HL-60 (cell line): Measurements from ENCODE around the gene B2M.

Experiments used
- DNase-seq, 2 experiments: peaks; one replicate each; pipeline ENCODE4 v3.0.0-alpha.2; 2010 to 2020; ENCODE audit warnings: low read depth in 1 of 2, low spot score in 1 of 2
- H3K27ac ChIP-seq: fragments of 250-450 bp; sonication (Bioruptor Pico); replicated peaks from 2 replicates; pipeline ENCODE4 v1.5.1; 2020; ENCODE audit warnings: mild to moderate bottlenecking, moderate library complexity
- H3K27me3 ChIP-seq: fragments of 250-450 bp; sonication (Bioruptor Pico); 2 replicates; pipeline ENCODE4 v1.5.1; 2021; ENCODE audit warnings: mild to moderate bottlenecking, moderate library complexity; ENCODE audit not compliant: insufficient read depth, poor library complexity, severe bottlenecking
- H3K4me3 ChIP-seq: replicated peaks from 2 replicates; pipeline ENCODE4 v1.5.1; 2011; ENCODE audit warnings: mild to moderate bottlenecking, control low read depth, low read length; ENCODE audit not compliant: insufficient read depth
- GABPA ChIP-seq: IDR thresholded peaks from 2 replicates; pipeline ENCODE4 v1.6.1; 2012; ENCODE audit warnings: low read depth
- POLR2AphosphoS5 ChIP-seq: IDR thresholded peaks from 2 replicates; pipeline ENCODE4 v1.6.1; 2012; ENCODE audit warnings: low read depth
- SPI1 ChIP-seq: IDR thresholded peaks from 2 replicates; pipeline ENCODE4 v1.6.1; 2012; ENCODE audit warnings: low read depth, mild to moderate bottlenecking, borderline replicate concordance
- TF ChIP-seq, protein P1 (sequence below): IDR thresholded peaks from 2 replicates; pipeline ENCODE4 v1.6.1; 2012; ENCODE audit warnings: low read depth; ENCODE audit not compliant: insufficient replicate concordance
- TF ChIP-seq, protein P2 (sequence below): IDR thresholded peaks from one replicate; pipeline ENCODE4 v1.5.1; 2011; ENCODE audit warnings: low read length, control low read depth, inconsistent platforms; ENCODE audit not compliant: insufficient read depth

Gene B2M

DNA sequence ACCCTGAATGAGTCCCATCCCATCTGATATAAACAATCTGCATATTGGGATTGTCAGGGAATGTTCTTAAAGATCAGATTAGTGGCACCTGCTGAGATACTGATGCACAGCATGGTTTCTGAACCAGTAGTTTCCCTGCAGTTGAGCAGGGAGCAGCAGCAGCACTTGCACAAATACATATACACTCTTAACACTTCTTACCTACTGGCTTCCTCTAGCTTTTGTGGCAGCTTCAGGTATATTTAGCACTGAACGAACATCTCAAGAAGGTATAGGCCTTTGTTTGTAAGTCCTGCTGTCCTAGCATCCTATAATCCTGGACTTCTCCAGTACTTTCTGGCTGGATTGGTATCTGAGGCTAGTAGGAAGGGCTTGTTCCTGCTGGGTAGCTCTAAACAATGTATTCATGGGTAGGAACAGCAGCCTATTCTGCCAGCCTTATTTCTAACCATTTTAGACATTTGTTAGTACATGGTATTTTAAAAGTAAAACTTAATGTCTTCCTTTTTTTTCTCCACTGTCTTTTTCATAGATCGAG is 4.5 kb downstream of the B2M start:
- TF ChIP-seq GABPA (no peak), SPI1 (no peak), POLR2AphosphoS5 (no peak)
- TF ChIP-seq, protein P1, sequence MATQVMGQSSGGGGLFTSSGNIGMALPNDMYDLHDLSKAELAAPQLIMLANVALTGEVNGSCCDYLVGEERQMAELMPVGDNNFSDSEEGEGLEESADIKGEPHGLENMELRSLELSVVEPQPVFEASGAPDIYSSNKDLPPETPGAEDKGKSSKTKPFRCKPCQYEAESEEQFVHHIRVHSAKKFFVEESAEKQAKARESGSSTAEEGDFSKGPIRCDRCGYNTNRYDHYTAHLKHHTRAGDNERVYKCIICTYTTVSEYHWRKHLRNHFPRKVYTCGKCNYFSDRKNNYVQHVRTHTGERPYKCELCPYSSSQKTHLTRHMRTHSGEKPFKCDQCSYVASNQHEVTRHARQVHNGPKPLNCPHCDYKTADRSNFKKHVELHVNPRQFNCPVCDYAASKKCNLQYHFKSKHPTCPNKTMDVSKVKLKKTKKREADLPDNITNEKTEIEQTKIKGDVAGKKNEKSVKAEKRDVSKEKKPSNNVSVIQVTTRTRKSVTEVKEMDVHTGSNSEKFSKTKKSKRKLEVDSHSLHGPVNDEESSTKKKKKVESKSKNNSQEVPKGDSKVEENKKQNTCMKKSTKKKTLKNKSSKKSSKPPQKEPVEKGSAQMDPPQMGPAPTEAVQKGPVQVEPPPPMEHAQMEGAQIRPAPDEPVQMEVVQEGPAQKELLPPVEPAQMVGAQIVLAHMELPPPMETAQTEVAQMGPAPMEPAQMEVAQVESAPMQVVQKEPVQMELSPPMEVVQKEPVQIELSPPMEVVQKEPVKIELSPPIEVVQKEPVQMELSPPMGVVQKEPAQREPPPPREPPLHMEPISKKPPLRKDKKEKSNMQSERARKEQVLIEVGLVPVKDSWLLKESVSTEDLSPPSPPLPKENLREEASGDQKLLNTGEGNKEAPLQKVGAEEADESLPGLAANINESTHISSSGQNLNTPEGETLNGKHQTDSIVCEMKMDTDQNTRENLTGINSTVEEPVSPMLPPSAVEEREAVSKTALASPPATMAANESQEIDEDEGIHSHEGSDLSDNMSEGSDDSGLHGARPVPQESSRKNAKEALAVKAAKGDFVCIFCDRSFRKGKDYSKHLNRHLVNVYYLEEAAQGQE: no peak
- TF ChIP-seq, protein P2, sequence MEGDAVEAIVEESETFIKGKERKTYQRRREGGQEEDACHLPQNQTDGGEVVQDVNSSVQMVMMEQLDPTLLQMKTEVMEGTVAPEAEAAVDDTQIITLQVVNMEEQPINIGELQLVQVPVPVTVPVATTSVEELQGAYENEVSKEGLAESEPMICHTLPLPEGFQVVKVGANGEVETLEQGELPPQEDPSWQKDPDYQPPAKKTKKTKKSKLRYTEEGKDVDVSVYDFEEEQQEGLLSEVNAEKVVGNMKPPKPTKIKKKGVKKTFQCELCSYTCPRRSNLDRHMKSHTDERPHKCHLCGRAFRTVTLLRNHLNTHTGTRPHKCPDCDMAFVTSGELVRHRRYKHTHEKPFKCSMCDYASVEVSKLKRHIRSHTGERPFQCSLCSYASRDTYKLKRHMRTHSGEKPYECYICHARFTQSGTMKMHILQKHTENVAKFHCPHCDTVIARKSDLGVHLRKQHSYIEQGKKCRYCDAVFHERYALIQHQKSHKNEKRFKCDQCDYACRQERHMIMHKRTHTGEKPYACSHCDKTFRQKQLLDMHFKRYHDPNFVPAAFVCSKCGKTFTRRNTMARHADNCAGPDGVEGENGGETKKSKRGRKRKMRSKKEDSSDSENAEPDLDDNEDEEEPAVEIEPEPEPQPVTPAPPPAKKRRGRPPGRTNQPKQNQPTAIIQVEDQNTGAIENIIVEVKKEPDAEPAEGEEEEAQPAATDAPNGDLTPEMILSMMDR: no peak
- Histone ChIP-seq H3K27me3 (no peaks in the 10 kb centered on the region), H3K4me3 (no peak overlapping the region), H3K27ac (no peak overlapping the region)
- DNase-seq: no peak

DNA sequence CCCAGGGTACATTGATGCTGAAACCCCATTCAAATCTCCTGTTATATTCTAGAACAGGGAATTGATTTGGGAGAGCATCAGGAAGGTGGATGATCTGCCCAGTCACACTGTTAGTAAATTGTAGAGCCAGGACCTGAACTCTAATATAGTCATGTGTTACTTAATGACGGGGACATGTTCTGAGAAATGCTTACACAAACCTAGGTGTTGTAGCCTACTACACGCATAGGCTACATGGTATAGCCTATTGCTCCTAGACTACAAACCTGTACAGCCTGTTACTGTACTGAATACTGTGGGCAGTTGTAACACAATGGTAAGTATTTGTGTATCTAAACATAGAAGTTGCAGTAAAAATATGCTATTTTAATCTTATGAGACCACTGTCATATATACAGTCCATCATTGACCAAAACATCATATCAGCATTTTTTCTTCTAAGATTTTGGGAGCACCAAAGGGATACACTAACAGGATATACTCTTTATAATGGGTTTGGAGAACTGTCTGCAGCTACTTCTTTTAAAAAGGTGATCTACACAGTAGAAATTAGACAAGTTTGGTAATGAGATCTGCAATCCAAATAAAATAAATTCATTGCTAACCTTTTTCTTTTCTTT is 5.8 kb downstream of the B2M start:
- no peak for DNase-seq
- H3K4me3 ChIP-seq: no peak overlapping the region
- H3K27ac ChIP-seq: no peak overlapping the region
- TF ChIP-seq POLR2AphosphoS5 (no peak), SPI1 (no peak), GABPA (no peak)
- TF ChIP-seq, protein P2: no peak
- TF ChIP-seq, protein P1: no peak
- no peaks in the 10 kb centered on the region for H3K27me3 ChIP-seq

DNA sequence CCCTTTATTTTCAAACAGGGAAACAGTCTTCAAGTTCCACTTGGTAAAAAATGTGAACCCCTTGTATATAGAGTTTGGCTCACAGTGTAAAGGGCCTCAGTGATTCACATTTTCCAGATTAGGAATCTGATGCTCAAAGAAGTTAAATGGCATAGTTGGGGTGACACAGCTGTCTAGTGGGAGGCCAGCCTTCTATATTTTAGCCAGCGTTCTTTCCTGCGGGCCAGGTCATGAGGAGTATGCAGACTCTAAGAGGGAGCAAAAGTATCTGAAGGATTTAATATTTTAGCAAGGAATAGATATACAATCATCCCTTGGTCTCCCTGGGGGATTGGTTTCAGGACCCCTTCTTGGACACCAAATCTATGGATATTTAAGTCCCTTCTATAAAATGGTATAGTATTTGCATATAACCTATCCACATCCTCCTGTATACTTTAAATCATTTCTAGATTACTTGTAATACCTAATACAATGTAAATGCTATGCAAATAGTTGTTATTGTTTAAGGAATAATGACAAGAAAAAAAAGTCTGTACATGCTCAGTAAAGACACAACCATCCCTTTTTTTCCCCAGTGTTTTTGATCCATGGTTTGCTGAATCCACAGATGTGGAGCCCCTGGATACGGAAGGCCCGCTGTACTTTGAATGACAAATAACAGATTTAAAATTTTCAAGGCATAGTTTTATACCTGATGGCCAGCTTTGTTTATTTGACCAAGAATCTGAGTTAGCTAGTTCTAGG is 7.0 kb downstream of the B2M start:
- DNase-seq: no peak
- no peak overlapping the region for H3K4me3 ChIP-seq
- H3K27me3 ChIP-seq: no peaks in the 10 kb centered on the region
- peak overlapping the region; percentile 15 for H3K27ac ChIP-seq
- TF ChIP-seq, protein P2: no peak
- TF ChIP-seq POLR2AphosphoS5: no peak
- TF ChIP-seq SPI1: no peak
- TF ChIP-seq, protein P1: no peak
- no peak for TF ChIP-seq GABPA
